ENCODE measurements around the gene ZNF483.
"Not testable (repeated sequence)": the region's sequence is repeated elsewhere in the genome, so short reads cannot be mapped to it uniquely, and the experiment has no call there.

ZNF483 gene

GRCh38 chr9:111525056-111525977, at the start of gene ZNF483:
Gene ZNF483 (plus strand): TSS chr9:111525179. CDS start chr9:111527396, 2,217 bp downstream.
- DNase-seq, result peak; percentile 85

- no peak for DNase-seq
Measured at GRCh38 chr9:111475195-111475594, 49.8 kb upstream of the ZNF483 start.

GRCh38 chr9:111477677-111478076, 47.3 kb upstream of the ZNF483 start:
- no peak for DNase-seq

- no peak for DNase-seq
Measured at GRCh38 chr9:111481885-111482636, 42.9 kb upstream of the ZNF483 start.

DNA sequence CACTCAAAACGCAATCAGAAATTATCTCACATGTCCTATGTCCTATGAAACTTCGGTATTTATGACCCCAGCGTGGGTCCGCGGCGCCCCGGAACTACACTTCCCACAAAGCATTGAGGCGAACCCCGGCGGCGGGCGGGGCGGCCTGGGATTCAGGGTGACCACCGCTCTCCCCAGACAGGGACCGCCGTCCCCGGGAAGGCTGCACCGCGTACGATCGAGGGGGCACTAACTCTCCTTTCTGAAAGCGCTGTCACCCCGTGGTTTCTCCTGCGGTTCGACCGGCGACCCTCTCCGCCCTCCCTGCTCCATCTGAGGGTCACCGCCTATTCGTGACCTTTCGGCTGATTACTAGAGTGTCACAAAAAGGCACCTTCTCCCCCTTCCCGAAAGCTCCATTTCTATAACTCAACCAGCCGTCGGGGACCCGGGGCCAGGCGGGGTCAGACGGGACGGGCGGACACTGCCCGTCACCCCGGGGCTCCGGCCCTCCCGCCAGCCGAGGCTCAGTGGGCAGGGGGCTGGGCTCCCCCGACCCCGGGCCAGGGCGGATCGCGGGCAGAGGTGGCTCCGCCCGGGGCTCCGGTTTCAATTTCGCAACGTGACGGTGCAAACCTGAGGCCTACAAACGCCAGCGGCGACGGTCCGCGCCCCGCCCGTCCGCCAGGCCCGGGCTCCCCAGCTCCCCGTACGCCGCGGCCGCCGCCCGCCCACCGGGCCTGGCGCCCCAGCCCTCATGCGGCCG, 42.1 kb upstream of the ZNF483 start:
- peak; percentile 47 for DNase-seq

DNA sequence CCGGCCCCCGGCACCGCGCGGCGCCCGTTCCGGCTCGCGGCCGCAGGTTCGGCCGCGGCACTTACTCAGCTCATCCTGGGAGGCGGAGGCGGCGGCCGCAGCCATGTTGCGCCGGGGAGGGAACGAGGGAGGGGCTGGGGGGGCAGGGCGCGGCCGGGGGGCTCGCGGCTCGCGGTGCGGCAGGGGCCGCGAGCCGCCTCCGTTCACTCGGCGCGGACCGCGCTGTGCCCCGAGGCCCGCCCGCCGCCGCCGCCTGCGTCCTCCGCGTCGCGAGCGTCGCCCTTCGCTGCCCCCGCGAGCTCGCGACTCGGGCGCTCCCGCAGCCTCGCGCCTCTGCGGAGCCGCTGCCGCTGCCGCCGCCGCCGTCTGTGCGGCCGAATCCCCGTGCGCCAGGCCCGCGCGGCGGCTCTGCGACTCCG, 41.5 kb upstream of the ZNF483 start:
- no peak for DNase-seq

GRCh38 chr9:111483858-111484571, 41.0 kb upstream of the ZNF483 start, which contains the start of gene ECPAS:
Gene ECPAS (minus strand): TSS chr9:111484383. CDS start chr9:111472918, 11,465 bp downstream.
- peak; percentile 70 for DNase-seq

GRCh38 chr9:111484572-111484894, 40.4 kb upstream of the ZNF483 start:
- no peak for DNase-seq

GRCh38 chr9:111497196-111497595, 27.8 kb upstream of the ZNF483 start:
- DNase-seq, result not testable (repeated sequence)

GRCh38 chr9:111501005-111501562, 23.9 kb upstream of the ZNF483 start:
- DNase-seq, result no peak

DNA sequence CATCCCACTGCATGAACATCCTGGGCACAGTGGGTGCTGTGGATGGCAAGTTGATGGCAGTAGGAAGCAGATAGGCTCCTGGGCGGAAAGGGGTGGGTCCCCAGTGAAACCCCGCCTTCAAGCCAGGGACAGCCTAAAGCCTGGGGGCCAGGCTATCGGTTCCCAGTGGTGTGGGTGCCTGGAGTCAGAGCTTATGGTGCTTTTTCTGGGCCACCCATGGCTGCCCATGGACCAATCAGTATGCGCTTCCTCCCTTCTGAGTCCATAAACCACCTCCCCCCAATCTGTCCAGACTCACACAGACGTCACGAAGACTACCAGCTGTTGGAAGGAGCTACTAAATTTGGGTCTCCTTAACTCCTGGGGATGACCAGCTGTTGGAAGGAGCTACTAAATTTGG, 23.3 kb upstream of the ZNF483 start:
- DNase-seq, result no peak

DNA sequence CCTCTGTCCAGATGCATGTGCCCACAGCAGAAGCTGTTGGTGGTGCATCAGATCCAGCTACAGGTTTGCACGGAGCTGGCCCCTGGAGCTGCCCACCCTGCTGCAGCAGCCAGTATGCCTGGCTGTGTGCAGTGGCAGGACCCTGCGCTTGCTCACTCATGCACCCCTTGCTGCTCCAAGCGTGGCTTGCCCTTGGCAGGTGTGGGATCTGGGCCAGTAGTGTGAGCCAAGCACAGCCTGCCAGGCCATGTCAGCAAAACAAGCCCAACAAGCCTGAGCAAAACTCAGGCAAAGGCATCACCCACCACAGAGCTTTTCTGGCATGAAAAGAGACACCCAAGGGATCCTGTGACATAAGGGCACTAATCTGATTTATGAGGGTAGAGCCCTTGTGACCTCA, 22.5 kb upstream of the ZNF483 start:
- no peak for DNase-seq

- DNase-seq, result not testable (repeated sequence)
Measured at GRCh38 chr9:111511581-111511980, 13.4 kb upstream of the ZNF483 start.

DNA sequence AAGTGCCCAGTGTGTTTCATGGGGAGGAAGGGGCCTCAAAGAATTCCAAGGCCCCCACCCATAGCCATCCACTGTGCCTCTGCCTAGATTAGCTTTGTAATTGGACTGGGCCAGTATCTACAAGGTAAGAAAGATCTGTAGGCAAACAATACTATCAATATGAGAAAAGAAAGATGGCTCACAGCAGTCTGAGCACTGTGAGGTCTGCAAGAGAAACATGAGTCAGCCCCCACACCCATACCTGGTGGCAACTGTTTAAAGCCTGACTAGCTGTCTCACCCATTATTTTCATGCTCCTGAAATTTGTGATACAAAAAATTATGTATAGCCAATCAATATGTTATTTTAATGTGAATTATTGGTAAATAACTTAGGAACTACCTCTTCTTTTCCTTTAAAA, 10.0 kb upstream of the ZNF483 start:
- DNase-seq, result no peak

GRCh38 chr9:111516061-111516465, 8.9 kb upstream of the ZNF483 start:
- DNase-seq, result no peak

DNA sequence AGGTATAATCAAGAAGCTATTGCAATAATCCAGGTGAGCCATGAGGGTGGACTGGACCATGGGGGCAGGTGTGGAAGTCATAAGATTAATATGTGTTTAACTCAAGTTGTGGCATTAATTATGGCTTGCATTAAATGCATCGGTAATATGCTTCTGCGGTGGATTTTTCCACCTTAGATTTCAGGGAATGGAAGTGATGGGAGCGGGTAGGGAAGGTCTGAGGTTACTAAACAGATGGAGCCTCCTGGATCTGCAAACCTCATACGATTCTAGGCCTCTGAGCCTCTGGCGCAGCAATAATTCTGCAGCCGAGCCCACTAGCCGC, 286 bp upstream of the ZNF483 start:
- DNase-seq, result no peak

DNA sequence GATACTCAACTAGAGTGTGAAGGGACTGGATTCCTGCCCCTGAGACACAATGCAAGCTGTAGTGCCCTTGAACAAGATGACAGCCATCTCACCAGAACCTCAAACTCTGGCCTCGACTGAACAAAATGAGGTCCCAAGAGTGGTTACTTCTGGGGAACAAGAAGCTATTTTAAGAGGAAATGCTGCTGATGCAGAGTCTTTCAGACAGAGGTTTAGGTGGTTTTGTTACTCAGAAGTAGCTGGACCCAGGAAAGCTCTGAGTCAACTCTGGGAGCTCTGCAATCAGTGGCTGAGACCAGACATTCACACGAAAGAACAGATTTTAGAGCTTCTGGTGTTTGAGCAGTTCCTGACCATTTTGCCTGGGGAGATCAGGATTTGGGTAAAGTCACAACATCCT, 2.4 kb downstream of the ZNF483 start:
- no peak for DNase-seq

- no peak for DNase-seq
Measured at GRCh38 chr9:111529787-111530186, 4.8 kb downstream of the ZNF483 start.

DNA sequence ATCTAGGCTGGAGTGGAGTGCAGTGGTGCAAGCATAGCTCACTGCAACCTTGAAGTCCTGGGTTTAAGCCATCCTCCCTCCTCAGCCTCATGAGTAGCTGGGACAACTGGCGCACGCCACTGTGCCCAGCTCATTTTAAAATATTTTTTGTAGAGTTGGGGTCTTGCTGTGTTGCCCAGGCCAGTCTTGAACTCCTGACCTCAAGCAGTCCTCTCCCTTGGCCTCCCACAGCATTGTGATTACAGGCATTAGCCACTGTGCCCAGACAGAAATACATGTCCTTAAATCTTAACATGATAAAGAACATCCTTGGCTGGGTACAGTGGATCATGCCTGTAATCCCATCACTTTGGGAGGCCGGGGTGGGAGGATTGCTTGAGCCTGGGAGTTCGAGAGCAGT, 6.7 kb downstream of the ZNF483 start:
- DNase-seq, result no peak

DNA sequence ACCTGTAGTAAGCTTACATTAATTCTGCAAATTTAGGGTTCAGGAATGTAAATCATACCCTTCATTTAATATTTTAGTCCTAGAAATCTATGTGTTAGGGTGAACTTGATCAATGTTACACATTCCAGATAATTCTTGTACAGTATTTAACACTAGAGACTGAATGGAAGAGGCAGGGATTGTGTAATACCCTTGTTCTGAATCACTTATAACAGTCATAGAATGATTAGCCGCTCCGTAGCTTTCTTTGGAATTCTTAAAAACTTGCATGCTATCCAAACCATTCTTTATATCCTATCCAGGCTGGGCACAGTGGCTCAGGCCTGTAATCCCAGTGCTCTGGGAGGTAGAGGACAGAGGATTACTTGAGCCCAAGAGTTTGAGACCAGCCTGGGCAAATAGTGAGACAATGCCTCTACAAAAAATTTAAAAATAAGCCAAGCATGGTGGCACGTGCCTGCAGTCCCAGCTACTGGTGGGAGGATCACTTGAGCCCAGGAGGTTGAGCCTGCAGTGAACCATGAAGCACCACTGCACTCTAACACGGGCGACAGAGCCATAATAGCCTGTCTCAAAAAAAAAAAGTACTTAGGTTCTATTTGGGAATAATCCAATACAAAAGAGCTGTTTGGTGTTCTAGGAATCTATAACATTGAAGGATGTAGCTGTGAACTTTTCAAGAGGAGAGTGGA, 8.3 kb downstream of the ZNF483 start:
- DNase-seq, result no peak

DNA sequence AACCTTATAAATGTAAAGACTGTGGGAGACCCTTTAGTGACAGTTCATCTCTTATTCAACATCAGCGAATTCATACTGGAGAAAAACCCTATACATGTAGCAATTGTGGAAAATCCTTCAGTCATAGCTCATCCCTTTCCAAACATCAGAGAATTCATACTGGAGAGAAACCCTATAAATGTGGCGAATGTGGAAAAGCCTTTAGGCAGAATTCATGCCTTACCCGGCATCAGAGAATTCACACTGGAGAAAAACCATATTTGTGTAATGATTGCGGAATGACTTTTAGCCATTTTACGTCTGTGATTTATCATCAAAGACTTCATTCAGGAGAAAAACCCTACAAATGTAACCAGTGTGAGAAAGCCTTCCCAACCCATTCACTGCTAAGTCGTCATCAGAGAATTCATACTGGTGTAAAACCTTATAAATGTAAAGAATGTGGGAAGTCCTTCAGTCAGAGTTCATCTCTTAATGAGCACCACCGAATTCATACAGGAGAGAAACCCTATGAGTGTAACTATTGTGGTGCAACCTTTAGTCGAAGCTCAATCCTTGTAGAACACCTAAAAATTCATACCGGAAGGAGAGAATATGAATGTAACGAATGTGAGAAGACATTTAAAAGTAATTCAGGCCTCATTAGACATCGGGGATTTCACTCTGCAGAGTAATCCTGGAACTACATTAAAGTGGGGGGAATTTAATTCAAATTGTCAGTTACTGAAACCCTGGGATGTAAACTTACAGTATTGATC, 17.7 kb downstream of the ZNF483 start:
- DNase-seq, result no peak

All from CD4-positive, alpha-beta T cell treated with Interleukin-15 for 1 hour (primary cell).